Subcutaneous abdominal adipose tissue (tissue), 5 donors: ENCODE measurements around the gene RPUSD2.

Experiments
- H3K27ac ChIP-seq: one replicate; pipeline ENCODE4 v1.7.0; 2013; ENCODE audit warnings: low read depth, mild to moderate bottlenecking, inconsistent platforms, low read length, moderate library complexity
- H3K27me3 ChIP-seq, 5 donors: one replicate each; pipeline ENCODE4 v1.7.0; 2013; ENCODE audit warnings: low read length in 5 of 5, inconsistent platforms in 1 of 5; ENCODE audit not compliant: control insufficient read depth in 5 of 5, insufficient read depth in 4 of 5
- H3K36me3 ChIP-seq, 5 donors: one replicate each; pipeline ENCODE4 v1.7.0; 2013; ENCODE audit warnings: low read length in 5 of 5; ENCODE audit not compliant: control insufficient read depth in 5 of 5, insufficient read depth in 5 of 5
- H3K4me1 ChIP-seq, 5 donors: one replicate each; pipeline ENCODE4 v1.7.0; 2013; ENCODE audit warnings: low read length in 5 of 5, mild to moderate bottlenecking in 3 of 5, moderate library complexity in 1 of 5; ENCODE audit not compliant: control insufficient read depth in 5 of 5, insufficient read depth in 5 of 5
- H3K4me3 ChIP-seq, 5 donors: one replicate each; pipeline ENCODE4 v1.7.0; 2013; ENCODE audit warnings: low read length in 5 of 5, low read depth in 1 of 5
- H3K9ac ChIP-seq, 5 donors: one replicate each; pipeline ENCODE4 v1.7.0; 2013; ENCODE audit warnings: low read length in 5 of 5, mild to moderate bottlenecking in 4 of 5, moderate library complexity in 3 of 5
- H3K9me3 ChIP-seq, 5 donors: one replicate each; pipeline ENCODE4 v1.7.0; 2013; ENCODE audit warnings: low read length in 5 of 5; ENCODE audit not compliant: control insufficient read depth in 5 of 5
- donor health status: healthy.
- donor health status: healthy.
- donor health status: healthy.
- donor health status: healthy.
- donor health status: healthy.

Gene RPUSD2

DNA sequence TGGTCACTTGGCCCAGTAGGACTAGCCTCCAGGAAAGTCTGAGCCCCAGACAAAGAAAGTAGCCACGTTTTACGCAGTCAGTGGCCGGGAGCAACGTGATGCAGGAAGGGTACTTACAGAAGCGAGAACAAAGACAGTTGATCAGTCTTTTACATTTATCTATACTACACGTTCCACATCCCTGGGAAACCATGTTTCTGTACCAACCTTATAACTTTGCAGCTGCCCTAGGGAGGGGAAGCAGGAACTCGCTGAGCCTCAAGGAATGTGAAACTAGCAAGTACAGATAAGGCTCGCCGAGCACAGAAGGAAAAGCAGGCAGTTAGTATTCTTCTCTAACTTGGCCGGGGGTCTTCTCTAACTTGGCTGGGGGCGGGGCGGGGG lies 21.6 kb downstream of the RPUSD2 start:
- no peaks in the 10 kb centered on the region for H3K27me3 ChIP-seq
- H3K27ac ChIP-seq, result no peak overlapping the region
- H3K9ac ChIP-seq, result no peak overlapping the region
- no peaks in the 10 kb centered on the region for H3K9me3 ChIP-seq
- H3K4me3 ChIP-seq, result peak overlapping the region in 1 of 5 donors; percentile 2
- no peaks in the 10 kb centered on the region for H3K36me3 ChIP-seq
- H3K4me1 ChIP-seq, result peaks cover 2 to 16% (median 11%) of the 10 kb centered on the region in 5 donors

DNA sequence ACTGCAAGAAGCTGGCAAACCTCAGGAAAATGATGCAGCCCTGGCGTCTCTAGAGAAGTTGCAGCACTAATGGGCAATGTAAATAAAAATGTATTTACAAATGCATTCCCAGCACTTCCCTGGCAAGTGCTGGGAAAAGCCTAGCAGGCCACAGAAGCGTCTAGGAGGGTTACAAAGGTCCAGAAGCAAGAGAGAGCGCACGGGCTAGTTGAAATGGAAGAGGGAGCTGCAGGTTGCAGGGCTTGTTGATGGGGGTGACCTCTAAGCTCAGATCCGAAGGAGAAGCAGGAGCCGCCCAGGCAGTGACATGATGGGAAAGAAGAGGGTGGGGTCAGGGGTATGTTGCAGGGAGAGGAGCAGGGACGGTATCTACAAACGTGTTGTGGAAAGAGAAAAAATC lies 22.3 kb downstream of the RPUSD2 start:
- Histone ChIP-seq H3K9me3 (no peaks in the 10 kb centered on the region), H3K27ac (no peak overlapping the region), H3K27me3 (no peaks in the 10 kb centered on the region), H3K4me1 (peaks cover 2 to 16% (median 11%) of the 10 kb centered on the region in 5 donors), H3K4me3 (no peak overlapping the region), H3K36me3 (no peaks in the 10 kb centered on the region), H3K9ac (no peak overlapping the region)

DNA sequence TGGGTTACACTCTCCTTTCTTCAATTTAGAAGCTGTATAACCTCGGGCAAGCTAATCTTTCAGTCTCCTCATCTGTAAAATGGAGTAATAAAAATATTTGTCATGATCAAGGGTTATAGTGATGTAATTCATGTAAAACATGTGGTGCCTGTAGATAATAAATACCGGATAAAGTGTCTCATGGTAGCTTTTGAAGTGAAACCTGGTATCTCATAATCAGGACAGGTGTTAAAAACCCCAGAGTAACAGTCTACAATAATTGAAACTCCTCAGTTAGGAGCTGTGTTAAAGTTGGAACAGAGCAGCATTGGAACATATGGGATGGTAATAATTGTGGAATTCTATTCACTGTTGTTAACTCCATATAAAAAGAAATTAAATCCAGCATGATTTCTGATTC lies 24.1 kb downstream of the RPUSD2 start:
- Histone ChIP-seq H3K27me3 (no peaks in the 10 kb centered on the region), H3K9ac (no peak overlapping the region), H3K4me1 (peaks cover 2 to 16% (median 11%) of the 10 kb centered on the region in 5 donors), H3K27ac (no peak overlapping the region), H3K4me3 (no peak overlapping the region), H3K9me3 (no peaks in the 10 kb centered on the region), H3K36me3 (no peaks in the 10 kb centered on the region)

DNA sequence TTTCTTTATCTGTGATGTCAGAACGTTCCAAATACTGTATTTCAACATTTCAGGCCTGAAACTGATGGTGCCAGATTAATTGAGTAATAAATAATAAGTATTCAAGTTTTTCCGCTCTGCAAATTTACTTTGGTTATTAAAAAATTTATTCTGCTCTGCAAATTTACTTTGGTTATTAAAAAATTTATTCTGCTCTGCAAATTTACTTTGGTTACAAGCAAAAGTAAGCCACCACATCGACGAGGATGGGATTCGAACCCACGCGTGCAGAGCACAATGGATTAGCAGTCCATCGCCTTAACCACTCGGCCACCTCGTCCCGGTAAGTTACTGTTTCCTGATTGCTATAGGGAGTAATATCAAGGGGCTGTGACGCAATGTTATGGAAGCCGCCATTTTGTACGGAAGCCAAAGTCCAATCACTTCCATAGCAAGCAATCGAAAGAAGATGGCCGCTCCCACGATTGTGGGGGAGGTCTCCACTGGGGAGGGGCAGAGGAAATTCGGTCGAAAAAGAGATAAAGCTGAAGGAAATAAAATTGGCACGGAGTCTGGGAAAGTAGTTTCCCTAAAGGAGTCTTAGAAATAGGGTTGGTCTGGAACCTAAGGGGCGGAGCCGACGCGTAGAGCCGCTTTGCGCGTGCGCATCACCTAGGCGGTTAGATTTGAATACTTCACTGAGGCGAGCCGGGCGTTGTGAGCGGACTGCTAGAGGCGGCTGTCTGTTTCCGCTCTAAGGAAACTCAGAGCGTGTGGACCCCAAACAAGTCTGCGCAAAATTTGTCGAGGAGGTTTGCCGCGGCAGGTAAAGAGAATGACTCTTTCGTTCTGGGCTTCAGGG lies 24.7 kb downstream of the RPUSD2 start, which contains the start of gene KNL1:
Gene KNL1, plus strand, starts transcription at position 662 of the 841 bp plus-strand sequence. CDS start 8,683 bp downstream, outside the sequence.
- Histone ChIP-seq H3K27me3 (no peaks in the 10 kb centered on the region), H3K4me3 (peak within 1 kb of the TSS; percentile 75 to 92 (median 89)), H3K27ac (peak within 1 kb of the TSS; percentile 80), H3K9ac (peak within 1 kb of the TSS; percentile 12 to 91 (median 86)), H3K9me3 (no peaks in the 10 kb centered on the region), H3K36me3 (no peaks in the 10 kb centered on the region), H3K4me1 (peaks cover 2 to 16% (median 11%) of the 10 kb centered on the region in 5 donors)

DNA sequence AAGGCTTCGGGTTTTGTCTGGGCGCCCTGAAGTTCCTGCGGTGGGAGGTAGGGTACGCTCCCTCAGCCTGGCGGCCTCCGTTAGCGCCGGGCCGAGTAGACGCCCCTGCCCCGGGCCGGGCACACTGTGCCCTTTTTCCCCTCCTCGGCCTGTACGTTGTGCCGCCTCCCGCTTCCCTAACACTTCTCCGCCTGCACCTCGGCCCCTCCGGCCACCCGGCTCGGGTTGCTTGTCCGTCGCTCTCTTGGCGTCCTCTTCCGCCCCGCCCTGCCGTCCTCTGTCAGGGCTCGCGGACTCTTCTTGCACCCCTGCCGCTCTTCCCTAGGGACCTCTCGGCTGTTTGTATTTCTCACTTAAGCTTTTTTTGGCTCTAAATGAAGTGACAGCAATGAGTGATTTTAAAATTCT lies 25.3 kb downstream of the RPUSD2 start:
- no peaks in the 10 kb centered on the region for H3K27me3 ChIP-seq
- H3K27ac ChIP-seq, result peak overlapping the region; percentile 80
- no peaks in the 10 kb centered on the region for H3K9me3 ChIP-seq
- peak overlapping the region; percentile 75 to 92 (median 89) for H3K4me3 ChIP-seq
- peak overlapping the region in 4 of 5 donors; percentile 83 to 91 (median 86) for H3K9ac ChIP-seq
- H3K36me3 ChIP-seq, result no peaks in the 10 kb centered on the region
- peaks cover 2 to 16% (median 11%) of the 10 kb centered on the region in 5 donors for H3K4me1 ChIP-seq

DNA sequence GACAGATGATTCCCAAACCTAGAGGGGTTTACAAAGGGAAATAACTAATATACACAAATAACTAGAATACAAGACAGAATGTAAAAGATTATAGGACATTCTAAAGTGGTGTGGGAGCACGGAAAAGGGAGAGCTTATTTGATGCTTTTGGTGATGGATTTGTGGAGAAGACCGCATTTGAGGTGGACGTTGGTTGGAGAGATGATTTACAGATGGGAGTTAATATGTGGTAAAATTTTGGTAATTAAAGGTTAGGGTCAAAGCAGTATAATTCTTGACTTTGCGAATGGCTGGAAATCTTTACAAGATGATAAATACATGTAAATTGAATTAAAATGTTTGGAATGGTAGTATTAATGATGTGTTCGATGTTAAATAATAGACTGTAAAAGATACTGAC lies 26.1 kb downstream of the RPUSD2 start:
- Histone ChIP-seq H3K27ac (no peak overlapping the region), H3K4me1 (peaks cover 0 to 14% (median 11%) of the 10 kb centered on the region in 5 donors), H3K9me3 (no peaks in the 10 kb centered on the region), H3K27me3 (no peaks in the 10 kb centered on the region), H3K36me3 (no peaks in the 10 kb centered on the region), H3K9ac (peak overlapping the region in 2 of 5 donors; percentile 48 to 83), H3K4me3 (peak overlapping the region in 1 of 5 donors; percentile 82)

DNA sequence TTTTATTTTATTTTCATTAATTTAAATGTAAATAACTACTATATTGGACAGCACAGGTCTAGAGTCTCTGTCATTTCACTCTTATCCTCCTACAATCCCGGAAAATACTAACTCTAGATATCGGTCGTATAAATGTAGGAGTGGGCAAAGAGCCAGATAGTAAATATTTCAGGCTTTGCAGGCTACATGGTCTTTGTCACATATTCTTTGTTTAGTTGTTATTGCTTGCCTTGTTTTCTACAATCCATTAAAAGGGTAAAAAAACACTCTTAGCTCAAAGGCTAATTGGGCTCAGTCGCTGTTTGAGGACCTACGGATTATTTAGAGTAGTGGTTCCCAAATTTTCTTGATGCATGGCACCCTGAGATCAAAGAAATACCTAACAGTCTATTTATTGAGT lies 26.7 kb downstream of the RPUSD2 start:
- no peaks in the 10 kb centered on the region for H3K9me3 ChIP-seq
- no peak overlapping the region for H3K9ac ChIP-seq
- no peak overlapping the region for H3K27ac ChIP-seq
- no peak overlapping the region for H3K4me3 ChIP-seq
- peaks cover 0 to 14% (median 11%) of the 10 kb centered on the region in 5 donors for H3K4me1 ChIP-seq
- no peaks in the 10 kb centered on the region for H3K27me3 ChIP-seq
- H3K36me3 ChIP-seq, result no peaks in the 10 kb centered on the region

DNA sequence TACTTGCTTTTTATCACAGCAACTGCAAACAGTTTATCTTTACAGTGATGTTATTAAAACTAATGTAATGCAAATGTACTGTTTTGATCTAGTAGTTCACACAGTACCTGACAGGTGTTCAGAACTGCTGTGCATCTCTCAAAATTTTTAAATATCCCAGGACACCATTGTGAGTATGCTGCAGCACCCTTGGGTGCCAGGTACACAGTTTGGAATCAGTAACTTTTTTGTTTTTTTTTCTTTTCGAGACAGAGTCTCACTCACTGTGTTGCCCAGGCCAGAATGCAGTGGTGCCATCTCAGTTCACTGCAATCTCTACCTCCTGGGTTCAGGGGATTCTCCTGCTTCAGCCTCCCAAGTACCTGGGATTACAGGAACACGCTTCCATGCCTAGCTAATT lies 27.9 kb downstream of the RPUSD2 start:
- Histone ChIP-seq H3K4me3 (no peak overlapping the region), H3K9me3 (no peaks in the 10 kb centered on the region), H3K4me1 (peaks cover 0 to 14% (median 11%) of the 10 kb centered on the region in 5 donors), H3K9ac (no peak overlapping the region), H3K36me3 (no peaks in the 10 kb centered on the region), H3K27ac (no peak overlapping the region), H3K27me3 (no peaks in the 10 kb centered on the region)

DNA sequence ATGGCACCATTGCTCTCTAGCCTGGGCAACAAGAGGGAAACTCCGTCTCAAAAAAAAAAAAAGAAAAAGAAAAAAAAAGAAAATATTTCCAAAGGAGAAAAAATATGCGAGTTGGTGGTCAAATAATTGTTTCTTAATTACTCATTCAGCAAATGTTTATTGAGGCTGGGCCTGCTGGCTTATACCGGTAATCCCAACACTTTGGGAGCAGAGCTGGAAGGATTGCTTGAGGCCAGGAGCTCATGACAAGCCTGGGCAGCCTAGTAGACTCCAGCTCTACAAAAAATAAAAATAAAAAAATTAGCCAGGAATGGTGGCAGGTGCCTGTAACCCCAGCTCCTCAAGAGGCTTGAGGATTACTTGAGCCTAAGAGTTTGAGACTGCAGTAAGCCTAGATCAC lies 29.0 kb downstream of the RPUSD2 start:
- Histone ChIP-seq H3K9me3 (no peaks in the 10 kb centered on the region), H3K4me3 (no peak overlapping the region), H3K9ac (no peak overlapping the region), H3K36me3 (no peaks in the 10 kb centered on the region), H3K4me1 (peaks cover 0 to 14% (median 11%) of the 10 kb centered on the region in 5 donors), H3K27me3 (no peaks in the 10 kb centered on the region), H3K27ac (no peak overlapping the region)

DNA sequence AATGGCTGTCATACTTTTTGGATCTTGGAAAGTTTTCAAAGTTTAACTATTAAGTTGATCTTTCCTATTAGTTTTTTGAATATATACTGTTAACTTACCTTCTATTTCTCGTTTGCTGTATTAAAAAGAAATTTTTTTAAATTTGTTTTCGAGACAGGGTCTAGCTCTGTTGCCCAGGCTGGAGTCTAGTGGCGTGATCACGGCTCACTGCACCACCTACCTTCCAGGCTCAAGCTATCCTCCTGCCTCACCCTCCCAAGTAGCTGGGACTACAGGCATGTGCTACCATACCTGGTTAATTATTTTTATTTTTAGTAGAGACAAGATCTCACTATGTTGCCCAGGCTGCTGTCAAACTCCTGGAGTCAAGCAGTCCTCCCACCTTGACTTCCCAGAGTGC lies 29.6 kb downstream of the RPUSD2 start:
- no peak overlapping the region for H3K4me3 ChIP-seq
- no peak overlapping the region for H3K27ac ChIP-seq
- H3K27me3 ChIP-seq, result no peaks in the 10 kb centered on the region
- H3K9me3 ChIP-seq, result no peaks in the 10 kb centered on the region
- H3K4me1 ChIP-seq, result peaks cover 0 to 11% (median 11%) of the 10 kb centered on the region in 5 donors
- no peaks in the 10 kb centered on the region for H3K36me3 ChIP-seq
- no peak overlapping the region for H3K9ac ChIP-seq
